Epithelial cell of prostate (primary cell): ENCODE data around the gene SLCO4A1.
"Not testable (repeated sequence)": the region's sequence is repeated elsewhere in the genome, so short reads cannot be mapped to it uniquely, and the experiment has no call there.

Experiments
- DNase-seq: peaks from one replicate; pipeline ENCODE4 v3.0.0-alpha.2; 2011; ENCODE audit warnings: low read depth, low spot score
- H3K27ac ChIP-seq: fragments of 450-650 bp; 2 replicates; pipeline ENCODE4 v1.5.1; 2017; ENCODE audit warnings: mild to moderate bottlenecking

Gene SLCO4A1

GRCh38 chr20:62675877-62676260 is 33.6 kb downstream of the SLCO4A1 start:
- H3K27ac ChIP-seq: no peak overlapping the region
- DNase-seq: no peak

GRCh38 chr20:62676976-62677375 is 34.7 kb downstream of the SLCO4A1 start:
- no peak overlapping the region for H3K27ac ChIP-seq
- DNase-seq: no peak

GRCh38 chr20:62677678-62678077 is 35.4 kb downstream of the SLCO4A1 start:
- H3K27ac ChIP-seq: no peak overlapping the region
- no peak for DNase-seq

- no peak for DNase-seq
- no peak overlapping the region for H3K27ac ChIP-seq
Measured at GRCh38 chr20:62678553-62678952, 36.2 kb downstream of the SLCO4A1 start.

- DNase-seq: no peak
- no peak overlapping the region for H3K27ac ChIP-seq
Measured at GRCh38 chr20:62679978-62680589, 37.8 kb downstream of the SLCO4A1 start.

GRCh38 chr20:62682912-62683517 is 40.7 kb downstream of the SLCO4A1 start:
- H3K27ac ChIP-seq: no peak overlapping the region
- DNase-seq: no peak

GRCh38 chr20:62683660-62684322 is 41.5 kb downstream of the SLCO4A1 start:
- not testable (repeated sequence) for H3K27ac ChIP-seq, DNase-seq

- no peak overlapping the region for H3K27ac ChIP-seq
- DNase-seq: no peak
Measured at GRCh38 chr20:62684981-62685380, 42.7 kb downstream of the SLCO4A1 start.

- DNase-seq: no peak
- H3K27ac ChIP-seq: no peak overlapping the region
Measured at GRCh38 chr20:62685781-62686555, 43.7 kb downstream of the SLCO4A1 start.

- DNase-seq: no peak
- no peak overlapping the region for H3K27ac ChIP-seq
Measured at GRCh38 chr20:62686869-62687830, 44.8 kb downstream of the SLCO4A1 start.

- DNase-seq: no peak
- H3K27ac ChIP-seq: no peak overlapping the region
Measured at GRCh38 chr20:62688083-62688482, 45.8 kb downstream of the SLCO4A1 start.

- DNase-seq: no peak
- no peak overlapping the region for H3K27ac ChIP-seq
Measured at GRCh38 chr20:62688855-62689460, 46.7 kb downstream of the SLCO4A1 start.

GRCh38 chr20:62689861-62690260 is 47.6 kb downstream of the SLCO4A1 start:
- DNase-seq: no peak
- no peak overlapping the region for H3K27ac ChIP-seq

GRCh38 chr20:62690261-62690820 is 48.0 kb downstream of the SLCO4A1 start:
- no peak for DNase-seq
- no peak overlapping the region for H3K27ac ChIP-seq

- no peak for DNase-seq
- no peak overlapping the region for H3K27ac ChIP-seq
Measured at GRCh38 chr20:62691487-62691886, 49.2 kb downstream of the SLCO4A1 start.

GRCh38 chr20:62692176-62692575 is 49.9 kb downstream of the SLCO4A1 start:
- H3K27ac ChIP-seq: no peak overlapping the region
- DNase-seq: no peak

GRCh38 chr20:62692801-62693523 is 50.7 kb downstream of the SLCO4A1 start:
- H3K27ac ChIP-seq: no peak overlapping the region
- no peak for DNase-seq

GRCh38 chr20:62693524-62693922 is 51.2 kb downstream of the SLCO4A1 start:
- DNase-seq: no peak
- no peak overlapping the region for H3K27ac ChIP-seq

- no peak for DNase-seq
Measured at GRCh38 chr20:62694106-62694505, 51.8 kb downstream of the SLCO4A1 start.

More at GRCh38 chr20:62694106-62694505, 51.8 kb downstream of the SLCO4A1 start:
- no peak overlapping the region for H3K27ac ChIP-seq
